HepG2 (cell line): ENCODE results near the gene FAM83F. TPM values are rescaled to one million over a fixed set of nuclear protein-coding genes. Genes with fewer than 3 reads are reported as not detected.

Experiments used
- ASH2L ChIP-seq: fragments of 300-600, 200-600 bp; sonication (generic); IDR thresholded peaks from 2 replicates; pipeline ENCODE4 v1.7.0; 2017; ENCODE audit warnings: low read depth, mild to moderate bottlenecking, moderate library complexity, mixed read lengths, low read length; ENCODE audit not compliant: insufficient read length
- ATF7 ChIP-seq, 2 experiments: fragments of 450-650 bp in 1 of 2; sonication (generic) in 1 of 2; formaldehyde crosslinking in 1 of 2; IDR thresholded peaks; 2 replicates each; pipeline versions ENCODE4 v1.4.0 to v1.6.1; 2016 to 2020; ENCODE audit warnings: antibody characterized with exemption in 1 of 2, mild to moderate bottlenecking in 1 of 2, missing genetic modification reagents in 1 of 2
- CBX1 ChIP-seq: IDR thresholded peaks from one replicate; pipeline ENCODE4 v1.6.1; 2016; ENCODE audit warnings: antibody characterized with exemption, low read depth
- CCAR2 ChIP-seq: fragments of 200-400 bp; formaldehyde crosslinking; optimal IDR thresholded peaks from 2 replicates; pipeline ENCODE3; 2018; ENCODE audit warnings: low read depth, mild to moderate bottlenecking, low read length, moderate library complexity
- CSRNP1 ChIP-seq: sonication (generic); formaldehyde crosslinking; IDR thresholded peaks from 2 replicates; pipeline ENCODE4 v1.8.1; 2023; ENCODE audit warnings: mild to moderate bottlenecking, missing genetic modification reagents
- KLF9 ChIP-seq: IDR thresholded peaks from 2 replicates; pipeline ENCODE4 v1.6.1; 2016; ENCODE audit warnings: low read depth
- NR2C2 ChIP-seq: sonication (generic); formaldehyde crosslinking; IDR thresholded peaks from 2 replicates; pipeline ENCODE4 v1.4.0; 2020; ENCODE audit warnings: missing genetic modification reagents, mild to moderate bottlenecking, moderate library complexity, borderline replicate concordance
- PAF1 ChIP-seq: IDR thresholded peaks from 2 replicates; pipeline ENCODE4 v1.6.1; 2016; ENCODE audit warnings: missing genetic modification reagents, missing compliant biosample characterization
- PHF21A ChIP-seq: sonication (generic); formaldehyde crosslinking; IDR thresholded peaks from 2 replicates; pipeline ENCODE4 v1.5.0; 2020; ENCODE audit warnings: mild to moderate bottlenecking, missing genetic modification reagents
- RFX5 ChIP-seq: IDR thresholded peaks from 2 replicates; pipeline ENCODE4 v1.6.1; 2011; ENCODE audit warnings: low read depth, low read length, improper control_type of control experiment
- STAT5B ChIP-seq: sonication (generic); formaldehyde crosslinking; IDR thresholded peaks from 2 replicates; pipeline ENCODE4 v1.4.0; 2020; ENCODE audit warnings: missing genetic modification reagents
- SUZ12 ChIP-seq: fragments of 150-350 bp; IDR thresholded peaks from 2 replicates; pipeline ENCODE4 v1.6.1; 2014; ENCODE audit warnings: low read depth, low read length
- ZBTB1 ChIP-seq: sonication (generic); formaldehyde crosslinking; IDR thresholded peaks from 2 replicates; pipeline ENCODE4 v1.4.0; 2020; ENCODE audit warnings: missing genetic modification reagents, borderline replicate concordance
- ZNF121 ChIP-seq: sonication (generic); formaldehyde crosslinking; IDR thresholded peaks from 2 replicates; pipeline ENCODE4 v1.5.0; 2020; ENCODE audit warnings: mild to moderate bottlenecking, missing genetic modification reagents
- ZNF138 ChIP-seq: sonication (generic); formaldehyde crosslinking; IDR thresholded peaks from 2 replicates; pipeline ENCODE4 v1.5.0; 2020; ENCODE audit warnings: mild to moderate bottlenecking, low read depth, missing genetic modification reagents
- ZNF335 ChIP-seq: sonication (generic); formaldehyde crosslinking; IDR thresholded peaks from 2 replicates; pipeline ENCODE4 v1.4.0; 2020; ENCODE audit warnings: missing genetic modification reagents
- ZNF343 ChIP-seq: sonication (generic); formaldehyde crosslinking; IDR thresholded peaks from 2 replicates; pipeline ENCODE4 v1.4.0; 2020; ENCODE audit warnings: mild to moderate bottlenecking, missing genetic modification reagents
- ZNF570 ChIP-seq: sonication (generic); formaldehyde crosslinking; IDR thresholded peaks from 2 replicates; pipeline ENCODE4 v1.4.0; 2020; ENCODE audit warnings: mild to moderate bottlenecking, missing genetic modification reagents, borderline replicate concordance
- ZNF773 ChIP-seq: sonication (generic); formaldehyde crosslinking; IDR thresholded peaks from 2 replicates; pipeline ENCODE4 v1.4.0; 2020; ENCODE audit warnings: missing genetic modification reagents, borderline replicate concordance
- polyA plus RNA-seq, 8 experiments: library from polyadenylated mRNA; depleted of rRNA in 3 of 8; stranded (reverse) in 7 of 8; unstranded in 1 of 8; fragments of >200 nt; fragmentation: Illumina TruSeq in 4 of 8; extraction: Trizol in 4 of 8; gene quantifications; 2 replicates each; pipeline versions ENCODE4 v1.2.1 to v1.2.3, GENCODE V29; 2011 to 2016; ENCODE audit warnings: low read depth in 4 of 8, missing spikeins in 1 of 8, mixed read lengths in 1 of 8; ENCODE audit not compliant: insufficient read depth in 1 of 8
- total RNA-seq, 5 experiments: library from RNA; depleted of rRNA; stranded (reverse); fragments of >200 nt; fragmentation: Illumina TruSeq; extraction: Trizol; gene quantifications; 2 replicates each; pipeline ENCODE4 v1.2.3, GENCODE V29; 2016; ENCODE audit warnings: low read depth in 1 of 5
- TF ChIP-seq, protein P1 (sequence below): sonication (generic); formaldehyde crosslinking; IDR thresholded peaks from 2 replicates; pipeline ENCODE4 v1.4.0; 2020; ENCODE audit warnings: missing genetic modification reagents
- TF ChIP-seq, protein P2 (sequence below): IDR thresholded peaks from 2 replicates; pipeline ENCODE4 v1.6.1; 2016; ENCODE audit warnings: mild to moderate bottlenecking, missing biosample characterization, missing genetic modification reagents
- TF ChIP-seq, protein P3 (sequence below): sonication (generic); formaldehyde crosslinking; IDR thresholded peaks from 2 replicates; pipeline ENCODE4 v1.4.0; 2020; ENCODE audit warnings: missing genetic modification reagents
- TF ChIP-seq, protein P4 (sequence below): sonication (generic); formaldehyde crosslinking; IDR thresholded peaks from 2 replicates; pipeline ENCODE4 v1.5.1; 2020; ENCODE audit warnings: mild to moderate bottlenecking, missing genetic modification reagents, borderline replicate concordance
- TF ChIP-seq, protein P5 (sequence below): sonication (generic); formaldehyde crosslinking; IDR thresholded peaks from 2 replicates; pipeline ENCODE4 v1.8.1; 2023; ENCODE audit warnings: mild to moderate bottlenecking, inconsistent platforms, moderate library complexity, missing genetic modification reagents, borderline replicate concordance

FAM83F gene
- total and polyA plus RNA-seq, 2 of the 13 experiments (the other 11 are each of a cell fraction or from before 2014, with no cell fraction given) = not detected

GRCh38 chr22:39999144-39999757 lies 4.5 kb downstream of the FAM83F start (continued):
- no peak for TF ChIP-seq CSRNP1
- TF ChIP-seq ZNF343 (CRISPR knock-in tag) = no peak
- no peak for TF ChIP-seq ZBTB1 (CRISPR knock-in tag)
- TF ChIP-seq CBX1 = no peak
- TF ChIP-seq ATF7 (IDR thresholded peaks at IDR 0.05) = no peak
- TF ChIP-seq ATF7 (CRISPR knock-in tag; IDR thresholded peaks at IDR 0.05) = no peak
- TF ChIP-seq, protein P1, sequence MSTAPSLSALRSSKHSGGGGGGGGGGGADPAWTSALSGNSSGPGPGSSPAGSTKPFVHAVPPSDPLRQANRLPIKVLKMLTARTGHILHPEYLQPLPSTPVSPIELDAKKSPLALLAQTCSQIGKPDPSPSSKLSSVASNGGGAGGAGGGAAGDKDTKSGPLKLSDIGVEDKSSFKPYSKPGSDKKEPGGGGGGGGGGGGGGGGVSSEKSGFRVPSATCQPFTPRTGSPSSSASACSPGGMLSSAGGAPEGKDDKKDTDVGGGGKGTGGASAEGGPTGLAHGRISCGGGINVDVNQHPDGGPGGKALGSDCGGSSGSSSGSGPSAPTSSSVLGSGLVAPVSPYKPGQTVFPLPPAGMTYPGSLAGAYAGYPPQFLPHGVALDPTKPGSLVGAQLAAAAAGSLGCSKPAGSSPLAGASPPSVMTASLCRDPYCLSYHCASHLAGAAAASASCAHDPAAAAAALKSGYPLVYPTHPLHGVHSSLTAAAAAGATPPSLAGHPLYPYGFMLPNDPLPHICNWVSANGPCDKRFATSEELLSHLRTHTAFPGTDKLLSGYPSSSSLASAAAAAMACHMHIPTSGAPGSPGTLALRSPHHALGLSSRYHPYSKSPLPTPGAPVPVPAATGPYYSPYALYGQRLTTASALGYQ (CRISPR knock-in tag) = no peak
- TF ChIP-seq CCAR2 = no peak
- no peak for TF ChIP-seq PHF21A (CRISPR knock-in tag)
- TF ChIP-seq, protein P2, sequence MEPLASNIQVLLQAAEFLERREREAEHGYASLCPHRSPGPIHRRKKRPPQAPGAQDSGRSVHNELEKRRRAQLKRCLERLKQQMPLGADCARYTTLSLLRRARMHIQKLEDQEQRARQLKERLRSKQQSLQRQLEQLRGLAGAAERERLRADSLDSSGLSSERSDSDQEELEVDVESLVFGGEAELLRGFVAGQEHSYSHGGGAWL (CRISPR knock-in tag) = no peak
- TF ChIP-seq ZNF570 = no peak
- TF ChIP-seq NR2C2 (CRISPR knock-in tag) = peak; percentile 80
- TF ChIP-seq ZNF335 = no peak
- TF ChIP-seq ZNF121 = no peak
- no peak for TF ChIP-seq STAT5B (CRISPR knock-in tag)
- no peak for TF ChIP-seq ZNF773
- no peak for TF ChIP-seq PAF1 (CRISPR knock-in tag)
- TF ChIP-seq, protein P3, sequence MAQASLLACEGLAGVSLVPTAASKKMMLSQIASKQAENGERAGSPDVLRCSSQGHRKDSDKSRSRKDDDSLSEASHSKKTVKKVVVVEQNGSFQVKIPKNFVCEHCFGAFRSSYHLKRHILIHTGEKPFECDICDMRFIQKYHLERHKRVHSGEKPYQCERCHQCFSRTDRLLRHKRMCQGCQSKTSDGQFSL = no peak
- TF ChIP-seq, protein P4, sequence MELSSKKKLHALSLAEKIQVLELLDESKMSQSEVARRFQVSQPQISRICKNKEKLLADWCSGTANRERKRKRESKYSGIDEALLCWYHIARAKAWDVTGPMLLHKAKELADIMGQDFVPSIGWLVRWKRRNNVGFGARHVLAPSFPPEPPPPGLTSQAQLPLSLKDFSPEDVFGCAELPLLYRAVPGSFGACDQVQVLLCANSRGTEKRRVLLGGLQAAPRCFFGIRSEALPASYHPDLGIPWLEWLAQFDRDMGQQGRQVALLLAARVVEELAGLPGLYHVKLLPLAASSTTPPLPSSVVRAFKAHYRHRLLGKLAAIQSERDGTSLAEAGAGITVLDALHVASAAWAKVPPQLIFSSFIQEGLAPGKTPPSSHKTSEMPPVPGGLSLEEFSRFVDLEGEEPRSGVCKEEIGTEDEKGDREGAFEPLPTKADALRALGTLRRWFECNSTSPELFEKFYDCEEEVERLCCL (CRISPR knock-in tag) = no peak
- TF ChIP-seq ASH2L = no peak
- TF ChIP-seq, protein P5, sequence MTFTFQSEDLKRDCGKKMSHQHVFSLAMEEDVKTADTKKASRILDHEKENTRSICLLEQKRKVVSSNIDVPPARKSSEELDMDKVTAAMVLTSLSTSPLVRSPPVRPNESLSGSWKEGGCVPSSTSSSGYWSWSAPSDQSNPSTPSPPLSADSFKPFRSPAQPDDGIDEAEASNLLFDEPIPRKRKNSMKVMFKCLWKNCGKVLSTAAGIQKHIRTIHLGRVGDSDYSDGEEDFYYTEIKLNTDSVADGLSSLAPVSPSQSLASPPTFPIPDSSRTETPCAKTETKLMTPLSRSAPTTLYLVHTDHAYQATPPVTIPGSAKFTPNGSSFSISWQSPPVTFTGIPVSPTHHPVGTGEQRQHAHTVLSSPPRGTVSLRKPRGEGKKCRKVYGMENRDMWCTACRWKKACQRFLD (CRISPR knock-in tag) = no peak
- TF ChIP-seq KLF9 = no peak
- TF ChIP-seq SUZ12 = no peak
- no peak for TF ChIP-seq RFX5
- TF ChIP-seq ZNF138 (CRISPR knock-in tag) = no peak
